ACHN (cell line): ENCODE measurements around the gene ARFIP1.
"Not testable (repeated sequence)": the region's sequence is repeated elsewhere in the genome, so short reads cannot be mapped to it uniquely, and the experiment has no call there.

Experiments used
- DNase-seq: peaks from one replicate; pipeline ENCODE4 v3.0.0-alpha.2; 2015
- in situ Hi-C: cut with HindIII; loops from 2 replicates; pipeline ENCODE4 v1.10.0; 2017; ENCODE audit warnings: low sequenced_read_pairs, low pct_ligation_motif_present, low pct_unique_long_range_greater_than_20kb

The ARFIP1 gene, protein sequence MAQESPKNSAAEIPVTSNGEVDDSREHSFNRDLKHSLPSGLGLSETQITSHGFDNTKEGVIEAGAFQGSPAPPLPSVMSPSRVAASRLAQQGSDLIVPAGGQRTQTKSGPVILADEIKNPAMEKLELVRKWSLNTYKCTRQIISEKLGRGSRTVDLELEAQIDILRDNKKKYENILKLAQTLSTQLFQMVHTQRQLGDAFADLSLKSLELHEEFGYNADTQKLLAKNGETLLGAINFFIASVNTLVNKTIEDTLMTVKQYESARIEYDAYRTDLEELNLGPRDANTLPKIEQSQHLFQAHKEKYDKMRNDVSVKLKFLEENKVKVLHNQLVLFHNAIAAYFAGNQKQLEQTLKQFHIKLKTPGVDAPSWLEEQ

DNA sequence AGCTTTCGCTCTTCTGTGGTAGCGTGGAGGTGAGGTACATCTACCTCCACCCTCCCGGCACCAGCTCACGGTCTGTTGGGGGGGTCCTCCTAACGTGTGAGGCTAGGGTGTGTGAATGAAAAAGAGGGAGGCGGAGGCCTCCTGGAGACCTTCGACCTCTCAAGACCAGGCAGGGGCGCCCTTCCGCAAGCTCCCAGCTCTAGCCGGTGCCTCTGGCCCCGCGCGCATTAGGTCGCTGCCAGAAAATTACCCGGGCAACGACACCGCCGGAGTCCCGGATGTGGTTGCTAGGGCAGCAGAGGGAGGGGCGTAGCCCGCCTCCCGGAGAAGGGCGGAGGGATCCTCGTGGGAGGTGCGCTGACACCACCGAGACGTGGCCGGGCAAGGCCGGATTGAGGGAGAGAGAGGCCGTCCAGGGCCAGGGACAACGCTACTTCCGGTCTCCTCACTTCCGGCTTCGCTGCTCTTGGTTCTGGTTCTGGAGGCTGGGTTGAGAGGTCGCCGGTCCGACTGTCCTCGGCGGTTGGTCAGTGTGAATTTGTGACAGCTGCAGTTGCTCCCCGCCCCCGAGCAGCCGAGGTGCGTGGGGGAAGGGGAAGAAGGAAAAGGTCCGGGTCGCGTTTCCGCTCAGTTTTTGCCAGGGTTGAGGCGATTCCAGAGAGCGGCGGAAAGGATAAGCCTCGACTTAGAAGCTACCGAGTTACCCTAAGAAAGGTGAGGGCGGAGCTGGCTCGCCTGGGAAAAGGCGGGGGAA, at the start of gene ARFIP1, which contains the start of gene TIGD4:
TSS of gene ARFIP1 (plus strand) at position 442 of the 754 bp plus-strand sequence. CDS start 49,680 bp downstream, outside the sequence.
TSS of gene TIGD4 (minus strand) at position 218 of the 754 bp plus-strand sequence. CDS start 8,726 bp downstream, outside the sequence.
- DNase-seq = peak; percentile 96
- in situ Hi-C loops = no loop called here

DNA sequence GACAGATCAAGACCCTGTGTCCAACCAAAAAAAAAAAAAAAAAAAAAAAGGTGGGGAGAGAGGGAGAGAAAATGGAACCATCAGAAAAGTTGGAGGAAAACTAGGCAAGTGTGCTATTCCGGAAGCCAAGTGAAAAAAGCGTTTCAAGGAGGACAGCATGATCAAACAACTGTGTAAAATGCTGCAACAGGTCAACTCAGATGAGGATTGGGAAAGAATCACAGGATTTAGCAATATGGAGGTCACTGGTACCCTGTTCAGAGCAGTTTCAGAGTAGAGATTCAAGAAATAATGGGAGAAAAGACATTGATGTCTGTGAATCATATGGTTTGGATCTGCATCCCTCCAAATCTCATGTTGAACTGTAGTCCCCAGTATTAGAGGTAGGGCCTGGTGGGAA, 47.8 kb upstream of the ARFIP1 start:
- DNase-seq = no peak
- in situ Hi-C loops = no loop called here

DNA sequence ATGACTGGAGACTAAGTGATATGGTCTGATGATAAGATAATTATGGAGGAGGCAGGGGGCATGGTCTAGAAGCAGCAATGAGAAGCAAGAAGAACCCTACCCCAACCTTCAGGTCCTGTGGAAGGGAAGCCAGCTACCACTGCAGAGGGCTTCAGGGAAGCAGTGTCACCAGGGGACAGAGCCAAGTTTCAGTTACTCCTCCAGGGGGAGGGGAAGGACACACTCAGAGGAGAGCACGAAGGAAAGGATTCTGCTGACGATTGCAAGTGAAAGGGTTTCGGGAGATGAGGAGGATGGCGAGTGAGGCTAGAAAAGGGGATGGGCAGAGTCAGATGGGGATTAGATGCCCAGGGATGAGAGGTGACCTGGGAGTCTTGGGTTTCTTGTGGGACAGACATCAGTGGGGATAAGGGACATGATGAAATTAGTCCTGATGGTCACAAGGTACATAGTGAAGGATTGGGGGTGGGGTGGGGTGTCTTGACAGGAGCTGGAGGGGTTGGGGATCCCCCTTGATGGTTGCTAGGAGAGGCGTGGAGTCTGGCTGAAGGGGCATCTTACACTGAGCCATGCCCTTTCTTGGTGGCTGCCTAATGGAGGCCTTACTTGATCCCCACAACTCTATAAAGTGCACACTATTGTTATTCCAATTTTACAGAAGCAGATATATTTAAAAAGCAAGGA, 45.6 kb upstream of the ARFIP1 start:
- in situ Hi-C loops = no loop called here
- no peak for DNase-seq

DNA sequence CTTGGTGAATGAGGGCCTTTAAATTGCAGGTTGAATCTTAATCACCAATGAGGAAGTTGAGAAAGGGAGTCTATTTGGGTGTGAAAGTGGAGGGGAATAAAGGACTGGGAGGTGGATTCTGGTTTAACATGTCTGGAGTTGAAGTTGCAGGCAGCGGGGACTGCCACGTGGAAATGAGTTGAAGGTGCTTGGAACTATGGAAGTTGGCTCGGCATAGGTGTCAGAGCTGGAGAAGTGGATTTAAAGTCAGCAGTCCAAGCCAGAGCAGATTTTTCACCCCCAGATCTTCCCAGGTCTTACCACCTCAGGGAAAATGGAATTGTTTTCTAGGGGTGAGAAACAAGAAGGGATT, 45.1 kb upstream of the ARFIP1 start:
- in situ Hi-C loops = no loop called here
- DNase-seq = no peak

DNA sequence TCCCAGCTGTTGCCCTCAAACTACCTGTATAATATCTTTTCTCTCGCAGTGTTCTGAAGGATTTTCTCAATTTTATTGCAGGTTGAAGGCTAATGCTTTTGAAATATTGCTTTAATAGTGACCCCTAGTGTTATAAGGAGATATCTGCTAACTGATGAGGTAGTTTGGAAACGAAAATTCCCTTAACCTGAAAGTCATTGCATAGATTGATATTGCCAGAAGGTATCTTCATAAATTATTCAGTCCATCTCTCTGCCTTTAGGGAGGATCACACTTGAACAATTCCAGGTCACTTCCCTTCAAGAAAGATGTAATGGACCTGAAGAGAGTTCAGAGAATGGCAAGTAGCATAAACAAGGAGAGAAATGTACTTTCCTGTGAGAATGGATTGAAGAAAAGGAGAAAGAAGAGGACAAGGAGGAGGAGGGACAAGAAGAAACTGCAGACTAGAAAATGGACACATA, 44.3 kb upstream of the ARFIP1 start:
- peak; percentile 26 for DNase-seq
- in situ Hi-C loops = no loop called here

DNA sequence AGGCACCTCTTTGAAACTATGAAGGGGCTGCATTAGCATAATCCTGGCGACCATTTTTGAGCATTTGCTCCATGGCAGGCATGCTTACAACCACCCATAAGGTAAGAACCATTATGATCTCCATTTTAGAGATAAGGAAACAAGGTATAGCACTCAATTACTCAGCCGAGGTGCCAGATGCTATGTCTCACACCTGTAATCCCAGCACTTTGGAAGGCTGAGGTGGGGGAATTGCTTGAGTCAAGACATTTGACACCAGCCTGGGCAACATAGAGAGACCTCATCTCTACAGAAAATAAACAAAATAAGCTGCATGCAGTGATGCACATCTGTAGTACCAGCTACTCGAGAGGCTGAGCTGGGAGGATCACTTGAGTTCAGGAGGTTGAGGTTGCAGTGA, 43.8 kb upstream of the ARFIP1 start:
- in situ Hi-C loops = no loop called here

DNA sequence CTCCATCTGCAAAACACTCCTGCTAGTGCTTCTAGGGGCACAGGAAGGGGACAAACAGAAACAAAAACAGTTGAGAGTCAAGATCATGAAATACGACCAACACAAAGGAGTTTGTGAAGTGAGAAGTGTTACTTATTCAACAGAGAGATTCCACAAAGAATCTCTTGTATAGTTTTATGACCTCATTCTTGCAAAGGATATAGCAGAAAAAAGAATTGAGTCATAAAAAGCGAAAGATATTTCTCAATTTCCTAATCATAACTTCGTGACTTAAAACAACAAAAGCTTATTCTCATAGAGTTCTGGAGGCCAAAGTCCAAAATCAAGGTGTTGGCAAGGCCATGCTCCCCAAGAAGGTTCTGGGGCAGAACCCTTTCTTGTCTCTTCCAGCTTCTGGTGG, 40.9 kb upstream of the ARFIP1 start:
- in situ Hi-C loops = no loop called here

More for the DNA sequence above, 43.8 kb upstream of the ARFIP1 start:
- DNase-seq = no peak

DNA sequence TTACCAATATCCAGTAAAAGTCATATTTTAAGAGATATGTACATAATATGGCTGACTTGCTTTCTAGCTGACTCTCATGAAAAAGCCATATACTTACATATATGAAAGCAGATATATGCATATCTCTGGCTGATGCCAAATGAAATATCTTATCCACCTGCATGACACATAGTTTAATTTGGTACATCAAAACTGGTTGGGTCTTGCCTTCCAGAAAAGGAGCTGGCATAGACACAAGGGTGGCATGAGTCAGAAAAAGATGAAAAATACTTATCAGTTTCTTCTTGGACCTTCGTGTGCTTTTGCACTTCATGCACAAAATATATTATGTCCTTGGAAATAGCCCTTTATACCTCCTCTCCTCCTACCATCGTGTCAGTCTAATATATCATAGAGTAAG, 32.3 kb upstream of the ARFIP1 start:
- no peak for DNase-seq
- in situ Hi-C loops = no loop called here

More for the DNA sequence above, 40.9 kb upstream of the ARFIP1 start:
- no peak for DNase-seq

DNA sequence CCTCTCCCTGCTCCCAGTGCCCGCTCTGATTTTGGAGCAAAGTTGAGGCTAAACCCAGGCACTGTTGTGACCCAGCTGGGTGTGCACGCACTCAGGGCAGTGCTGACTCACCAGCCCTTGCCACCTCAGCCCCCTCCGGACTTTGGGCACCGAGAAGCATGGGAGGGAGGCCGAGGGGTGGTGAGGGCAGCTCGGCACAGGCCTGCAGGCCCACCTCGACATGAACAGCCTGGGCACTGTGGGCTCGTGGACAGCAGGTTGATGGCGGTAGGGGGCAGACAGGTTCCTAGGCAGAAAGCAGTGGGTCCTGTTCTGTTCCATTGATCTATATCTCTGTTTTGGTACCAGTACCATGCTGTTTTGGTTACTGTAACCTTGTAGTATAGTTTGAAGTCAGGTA, 31.1 kb upstream of the ARFIP1 start:
- in situ Hi-C loops = no loop called here
- DNase-seq = no peak

DNA sequence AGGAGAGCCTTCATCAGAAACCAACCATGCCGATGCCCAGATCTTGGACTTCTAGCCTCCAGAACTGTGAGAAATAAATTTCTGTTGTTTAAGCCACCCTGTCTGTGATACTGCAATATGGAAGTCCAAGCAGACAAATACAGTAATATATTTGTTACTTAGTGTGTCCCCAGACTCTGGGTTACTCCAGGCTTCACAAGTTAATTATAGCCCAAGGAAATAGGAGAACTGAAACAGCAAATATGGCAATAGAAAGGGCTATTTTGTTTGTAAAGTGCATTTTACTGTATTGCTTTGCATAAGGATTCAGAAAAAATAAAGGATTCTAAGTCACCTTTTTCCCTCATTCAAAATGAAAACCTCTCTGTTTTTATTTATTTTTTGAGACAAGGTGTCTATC, 16.0 kb upstream of the ARFIP1 start:
- no peak for DNase-seq
- in situ Hi-C loops = no loop called here

DNA sequence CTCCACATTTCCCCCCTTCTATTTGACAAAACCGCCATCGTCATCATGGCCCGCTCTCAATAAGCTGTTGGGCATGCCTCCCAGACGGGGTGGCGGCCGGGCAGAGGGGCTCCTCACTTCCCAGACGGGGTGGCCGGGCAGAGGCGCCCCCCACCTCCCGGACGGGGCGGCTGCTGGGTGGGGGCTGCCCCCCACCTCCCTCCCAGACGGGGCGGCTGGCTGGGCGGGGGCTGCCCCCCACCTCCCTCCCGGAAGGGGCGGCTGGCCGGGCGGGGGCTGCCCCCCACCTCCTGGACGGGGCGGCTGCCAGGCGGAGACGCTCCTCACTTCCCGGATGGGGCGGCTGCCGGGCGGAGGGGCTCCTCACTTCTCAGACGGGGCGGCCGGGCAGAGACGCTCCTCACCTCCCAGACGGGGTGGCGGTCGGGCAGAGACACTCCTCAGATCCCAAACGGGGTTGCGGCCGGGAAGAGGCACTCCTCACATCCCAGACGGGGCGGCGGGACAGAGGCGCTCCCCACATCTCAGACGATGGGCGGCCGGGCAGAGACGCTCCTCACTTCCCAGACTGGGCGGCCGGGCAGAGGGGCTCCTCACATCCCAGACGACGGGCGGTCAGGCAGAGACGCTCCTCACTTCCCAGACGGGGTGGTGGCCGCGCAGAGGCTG, 14.6 kb upstream of the ARFIP1 start:
- in situ Hi-C loops, DNase-seq: not testable (repeated sequence)

DNA sequence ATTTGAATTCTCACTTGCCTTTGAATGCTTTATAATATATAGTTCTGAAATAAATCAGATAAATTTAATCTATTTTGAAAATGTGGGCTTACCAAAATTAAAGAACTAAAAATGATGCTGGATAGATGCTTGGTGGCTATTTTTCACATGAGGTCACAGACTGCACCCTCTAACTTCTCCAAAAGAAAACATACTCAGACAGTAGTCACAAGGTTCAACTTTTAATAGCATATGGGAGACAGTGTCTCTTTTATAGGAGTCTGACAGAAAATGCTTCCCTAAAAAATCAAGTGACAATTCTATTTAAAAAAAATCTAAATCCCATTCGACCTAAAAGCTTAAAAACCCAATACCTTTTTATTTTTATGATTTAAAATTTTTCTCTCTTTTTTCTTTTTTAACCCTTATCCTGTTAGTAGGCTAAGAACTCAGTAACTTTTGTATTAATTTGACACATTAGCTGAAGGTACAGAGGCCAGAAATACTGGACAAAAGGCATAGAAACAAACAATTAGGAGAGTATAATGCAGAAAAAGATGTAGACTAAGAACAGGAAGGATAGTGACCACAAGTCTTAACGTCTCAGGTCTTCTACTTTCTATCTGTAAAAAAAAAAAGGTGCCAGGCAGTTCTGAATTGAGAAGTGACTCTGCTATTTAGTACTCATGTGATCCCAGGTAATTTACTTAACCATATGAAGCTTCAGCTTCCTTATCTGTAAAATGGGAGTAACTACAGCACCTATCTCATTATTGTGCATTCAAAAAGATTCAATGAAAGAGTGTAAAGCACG, 7.8 kb upstream of the ARFIP1 start:
- in situ Hi-C loops = no loop called here

DNA sequence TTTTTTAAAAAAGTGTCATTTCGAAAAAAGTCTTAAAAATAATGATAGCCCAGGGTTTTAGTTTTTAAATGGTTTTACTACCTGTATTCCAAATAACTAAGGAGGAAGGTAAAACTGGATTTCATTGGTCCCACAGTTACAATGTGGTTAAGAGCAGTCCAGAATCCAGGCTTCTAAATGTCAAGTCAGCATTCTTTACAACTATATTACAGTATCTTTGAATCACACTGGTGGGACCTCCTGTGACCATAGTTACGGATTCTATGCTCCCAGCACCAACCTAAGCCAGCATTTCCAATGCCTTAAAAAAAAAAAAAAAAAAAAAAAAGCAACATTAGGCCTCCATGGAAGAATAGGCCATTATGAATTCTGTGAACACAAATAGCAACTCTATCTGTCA, 6.4 kb upstream of the ARFIP1 start:
- DNase-seq = no peak
- in situ Hi-C loops = no loop called here

More for the DNA sequence above, 7.8 kb upstream of the ARFIP1 start:
- DNase-seq = no peak

DNA sequence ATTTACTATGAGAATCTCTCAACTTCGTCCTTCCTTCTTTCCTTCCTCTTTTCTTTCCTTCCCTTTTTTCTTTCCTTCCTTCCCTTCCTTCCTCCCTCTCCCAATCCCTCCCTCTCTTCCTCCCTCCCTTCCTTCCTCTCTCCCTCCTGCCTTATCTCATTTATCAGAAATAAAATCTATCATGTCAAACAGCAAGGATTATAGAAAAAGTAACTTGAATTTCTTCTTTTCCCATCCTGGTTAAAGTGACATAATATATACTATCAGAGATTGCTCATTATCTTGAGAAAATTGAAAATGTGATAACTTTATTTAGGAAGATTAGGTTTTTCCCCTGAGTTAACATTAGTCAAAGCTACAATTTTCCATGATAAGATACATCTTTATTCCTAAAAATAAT, 5.8 kb upstream of the ARFIP1 start:
- no peak for DNase-seq
- in situ Hi-C loops = no loop called here

DNA sequence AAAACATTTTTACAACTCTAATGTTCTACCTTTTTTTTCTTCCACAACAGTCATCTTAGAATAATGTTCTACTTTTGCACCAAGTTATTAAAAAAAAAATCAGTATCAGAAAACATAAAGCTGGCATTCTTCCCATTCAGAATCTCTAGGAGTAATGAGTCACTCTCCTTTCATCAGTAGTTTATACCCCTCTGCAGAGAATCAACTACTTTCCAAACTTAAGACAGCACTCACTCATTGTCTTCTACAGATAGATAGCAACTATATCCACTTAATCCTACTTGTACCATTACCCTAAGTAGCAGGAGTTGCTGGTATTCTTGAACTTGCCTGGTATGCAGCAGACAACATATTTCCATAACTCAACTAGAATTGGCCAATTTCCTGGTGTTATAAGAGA, 3.4 kb upstream of the ARFIP1 start:
- no peak for DNase-seq
- in situ Hi-C loops = no loop called here

DNA sequence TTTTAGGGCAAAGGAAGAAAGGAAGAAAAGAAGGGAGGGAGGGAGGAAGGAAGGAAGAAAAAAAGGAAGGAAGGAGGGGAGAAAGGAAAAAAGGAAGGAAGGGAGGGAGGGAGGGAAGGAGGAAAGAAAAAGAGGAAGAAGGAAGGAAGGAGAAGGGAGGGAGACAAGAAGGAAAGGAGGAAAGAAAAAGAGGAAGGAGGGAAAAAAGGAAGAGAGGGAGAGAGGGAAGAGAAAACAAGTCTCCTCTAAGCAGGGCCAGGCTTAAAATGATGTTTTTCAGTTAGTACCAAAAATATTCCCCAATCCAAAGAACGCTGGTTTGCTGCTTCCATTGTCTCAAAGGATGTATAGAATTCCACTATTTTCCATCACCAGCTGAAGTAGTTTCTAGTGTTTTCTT, 2.3 kb upstream of the ARFIP1 start:
- DNase-seq = no peak
- in situ Hi-C loops = no loop called here

DNA sequence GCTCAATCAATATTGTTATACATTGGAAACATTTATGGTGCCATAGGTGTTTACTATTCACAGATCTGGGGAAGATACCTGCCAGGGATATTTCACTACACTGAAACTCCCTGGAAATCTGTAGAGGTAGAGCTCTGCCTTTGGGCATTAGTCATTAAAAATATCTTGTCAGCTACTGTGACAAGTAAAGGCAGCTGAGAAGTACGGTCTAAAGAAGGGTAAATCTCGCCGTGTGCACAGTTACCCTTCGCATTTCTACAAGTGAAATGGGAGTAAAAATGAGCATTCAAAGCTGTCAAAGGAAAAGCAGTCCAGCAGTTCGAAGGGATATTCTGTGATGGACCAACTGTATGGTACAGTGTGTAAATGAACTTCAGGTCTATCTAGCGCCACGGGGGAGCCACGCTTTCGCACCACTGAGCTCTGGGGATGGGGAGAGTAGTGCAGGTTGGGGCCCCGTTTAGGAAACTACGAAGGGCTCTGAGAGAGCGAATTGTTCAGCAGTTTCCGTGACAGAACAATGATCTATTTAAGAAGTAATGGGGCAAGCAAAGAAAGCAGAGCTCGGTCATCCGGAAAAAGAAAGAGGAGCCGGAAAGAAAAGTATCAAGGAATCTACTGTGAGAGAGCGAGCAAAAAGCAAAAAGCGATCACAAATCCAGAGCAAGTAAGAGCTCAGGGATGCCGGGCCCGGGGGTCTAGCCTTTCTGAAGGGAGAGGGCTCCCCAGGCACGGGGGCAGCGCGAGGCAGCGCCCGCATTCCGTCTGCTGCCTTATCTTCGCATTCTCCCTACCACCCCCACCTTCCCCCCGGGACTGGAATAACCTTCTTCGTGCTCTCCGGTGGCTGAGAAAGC, 870 bp upstream of the ARFIP1 start:
- in situ Hi-C loops = no loop called here
- DNase-seq = peak; percentile 23
